Glutamatergic neuron (in vitro differentiated cells): ENCODE measurements around the gene NOX5. TPM values are rescaled to one million over a fixed set of nuclear protein-coding genes. Genes with fewer than 3 reads are reported as not detected.

Experiments
- DNase-seq: peaks from one replicate; pipeline ENCODE4 v3.0.0; 2022
- H3K27ac Mint-ChIP-seq: one replicate; pipeline ENCODE4 v1.8.0; 2020; ENCODE audit warnings: mild to moderate bottlenecking, mixed read lengths, inconsistent platforms; ENCODE audit not compliant: unreplicated experiment
- H3K27me3 Mint-ChIP-seq: one replicate; pipeline ENCODE4 v1.8.0; 2020; ENCODE audit warnings: mild to moderate bottlenecking, moderate library complexity, mixed read lengths, inconsistent platforms; ENCODE audit not compliant: unreplicated experiment
- H3K36me3 Mint-ChIP-seq: one replicate; pipeline ENCODE4 v1.8.0; 2020; ENCODE audit warnings: mild to moderate bottlenecking, mixed read lengths, inconsistent platforms; ENCODE audit not compliant: unreplicated experiment
- H3K4me1 Mint-ChIP-seq: one replicate; pipeline ENCODE4 v1.8.0; 2020; ENCODE audit warnings: mild to moderate bottlenecking, low read depth, mixed read lengths, inconsistent platforms; ENCODE audit not compliant: unreplicated experiment
- H3K4me3 Mint-ChIP-seq: one replicate; pipeline ENCODE4 v1.8.0; 2020; ENCODE audit warnings: mild to moderate bottlenecking, mixed read lengths, inconsistent platforms; ENCODE audit not compliant: unreplicated experiment
- H3K9me3 Mint-ChIP-seq: one replicate; pipeline ENCODE4 v1.8.0; 2020; ENCODE audit warnings: mild to moderate bottlenecking, moderate library complexity, mixed read lengths, inconsistent platforms; ENCODE audit not compliant: unreplicated experiment
- total RNA-seq: library from RNA; stranded (reverse); fragmentation: NEBNext Ultra II Directional; extraction: Animal tissue kit (Norgen Biotek cat#: 25700); gene quantifications from one replicate; pipeline ENCODE4 v1.2.1, GENCODE V29; 2021; ENCODE audit not compliant: unreplicated experiment
- TF ChIP-seq, protein P1 (sequence below): fragments of 200-600 bp; sonication (generic); IDR thresholded peaks from one replicate; pipeline ENCODE4 v1.5.0; 2021; ENCODE audit not compliant: partially characterized antibody, unreplicated experiment

Gene NOX5
- total RNA-seq, 1 donor from 2014 or later: not detected

DNA sequence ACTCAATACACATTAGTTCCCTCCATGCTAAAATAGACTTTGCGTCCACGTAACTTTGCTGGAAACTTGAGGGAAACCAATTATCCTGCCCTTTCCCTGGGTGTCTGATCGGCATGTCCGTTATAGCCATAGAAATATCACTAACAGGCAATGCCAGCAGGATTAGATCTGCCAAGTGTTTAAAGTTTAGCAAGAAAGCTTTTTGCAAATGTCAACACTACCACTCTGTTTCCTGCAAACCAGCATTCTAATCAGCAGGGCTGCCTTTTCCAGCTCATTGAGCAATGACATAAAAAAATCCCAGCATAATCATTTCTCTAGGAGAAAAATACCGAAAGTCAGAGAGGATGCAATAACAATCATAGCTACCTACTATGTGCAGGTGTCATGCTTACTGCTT lies 60.9 kb downstream of the NOX5 start:
- no peaks in the 10 kb centered on the region for H3K36me3 Mint-ChIP-seq
- TF ChIP-seq, protein P1, sequence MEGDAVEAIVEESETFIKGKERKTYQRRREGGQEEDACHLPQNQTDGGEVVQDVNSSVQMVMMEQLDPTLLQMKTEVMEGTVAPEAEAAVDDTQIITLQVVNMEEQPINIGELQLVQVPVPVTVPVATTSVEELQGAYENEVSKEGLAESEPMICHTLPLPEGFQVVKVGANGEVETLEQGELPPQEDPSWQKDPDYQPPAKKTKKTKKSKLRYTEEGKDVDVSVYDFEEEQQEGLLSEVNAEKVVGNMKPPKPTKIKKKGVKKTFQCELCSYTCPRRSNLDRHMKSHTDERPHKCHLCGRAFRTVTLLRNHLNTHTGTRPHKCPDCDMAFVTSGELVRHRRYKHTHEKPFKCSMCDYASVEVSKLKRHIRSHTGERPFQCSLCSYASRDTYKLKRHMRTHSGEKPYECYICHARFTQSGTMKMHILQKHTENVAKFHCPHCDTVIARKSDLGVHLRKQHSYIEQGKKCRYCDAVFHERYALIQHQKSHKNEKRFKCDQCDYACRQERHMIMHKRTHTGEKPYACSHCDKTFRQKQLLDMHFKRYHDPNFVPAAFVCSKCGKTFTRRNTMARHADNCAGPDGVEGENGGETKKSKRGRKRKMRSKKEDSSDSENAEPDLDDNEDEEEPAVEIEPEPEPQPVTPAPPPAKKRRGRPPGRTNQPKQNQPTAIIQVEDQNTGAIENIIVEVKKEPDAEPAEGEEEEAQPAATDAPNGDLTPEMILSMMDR: no peak
- no peak overlapping the region for H3K4me3 Mint-ChIP-seq
- H3K4me1 Mint-ChIP-seq: peaks cover 14% of the 10 kb centered on the region
- peaks cover 2% of the 10 kb centered on the region for H3K27me3 Mint-ChIP-seq
- no peaks in the 10 kb centered on the region for H3K9me3 Mint-ChIP-seq
- DNase-seq: no peak
- H3K27ac Mint-ChIP-seq: no peak overlapping the region

- Mint-ChIP-seq H3K9me3 (no peaks in the 10 kb centered on the region), H3K4me3 (no peak overlapping the region), H3K36me3 (no peaks in the 10 kb centered on the region), H3K27me3 (peaks cover 2% of the 10 kb centered on the region), H3K27ac (no peak overlapping the region), H3K4me1 (peaks cover 20% of the 10 kb centered on the region)
- no peak for DNase-seq
- TF ChIP-seq, protein P1: no peak
These were observed 62.3 kb downstream of the NOX5 start for GRCh38 chr15:69076756-69077155.

- Mint-ChIP-seq H3K27ac (no peak overlapping the region), H3K4me1 (peaks cover 17% of the 10 kb centered on the region)
These were observed 64.1 kb downstream of the NOX5 start for GRCh38 chr15:69078638-69079037.

GRCh38 chr15:69080295-69081248 lies 66.1 kb downstream of the NOX5 start:
- no peak overlapping the region for H3K27ac Mint-ChIP-seq
- TF ChIP-seq, protein P1: no peak
- no peaks in the 10 kb centered on the region for H3K9me3 Mint-ChIP-seq
- H3K27me3 Mint-ChIP-seq: peaks cover 3% of the 10 kb centered on the region
- H3K36me3 Mint-ChIP-seq: no peaks in the 10 kb centered on the region
- no peak for DNase-seq
- no peak overlapping the region for H3K4me3 Mint-ChIP-seq
- H3K4me1 Mint-ChIP-seq: peaks cover 12% of the 10 kb centered on the region

More at GRCh38 chr15:69078638-69079037, 64.1 kb downstream of the NOX5 start:
- no peaks in the 10 kb centered on the region for H3K36me3 Mint-ChIP-seq
- H3K27me3 Mint-ChIP-seq: peaks cover 2% of the 10 kb centered on the region
- no peak overlapping the region for H3K4me3 Mint-ChIP-seq
- H3K9me3 Mint-ChIP-seq: no peaks in the 10 kb centered on the region
- TF ChIP-seq, protein P1: no peak
- DNase-seq: no peak
